ENCODE results near the gene TANGO6.
"Not testable (repeated sequence)": the region's sequence is repeated elsewhere in the genome, so short reads cannot be mapped to it uniquely, and the experiment has no call there.

Gene TANGO6

GRCh38 chr16:68969338-68969737 is 126.0 kb downstream of the TANGO6 start:
- no peak for DNase-seq (ENCODE audit: low read depth)

DNA sequence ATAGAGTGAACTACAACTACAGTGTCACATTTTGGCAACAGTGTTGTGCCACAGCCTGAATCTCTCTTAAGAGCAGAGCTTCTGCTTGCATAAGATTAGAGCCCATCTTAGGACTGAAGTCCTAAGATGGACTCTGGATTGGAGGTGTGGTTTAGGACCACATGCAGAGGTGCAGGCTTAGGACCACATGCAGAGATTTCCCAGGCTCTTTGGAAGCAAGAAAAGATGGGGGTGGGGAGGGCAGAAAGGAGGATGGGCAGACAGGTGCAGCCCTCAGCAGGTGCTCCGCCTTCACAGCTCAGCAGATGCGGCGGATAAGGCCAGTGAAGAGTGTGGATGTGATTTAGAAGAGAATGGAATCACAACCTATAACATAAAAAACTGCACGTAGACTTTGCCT is 128.7 kb downstream of the TANGO6 start:
- no peak for DNase-seq (ENCODE audit: low read depth)

DNA sequence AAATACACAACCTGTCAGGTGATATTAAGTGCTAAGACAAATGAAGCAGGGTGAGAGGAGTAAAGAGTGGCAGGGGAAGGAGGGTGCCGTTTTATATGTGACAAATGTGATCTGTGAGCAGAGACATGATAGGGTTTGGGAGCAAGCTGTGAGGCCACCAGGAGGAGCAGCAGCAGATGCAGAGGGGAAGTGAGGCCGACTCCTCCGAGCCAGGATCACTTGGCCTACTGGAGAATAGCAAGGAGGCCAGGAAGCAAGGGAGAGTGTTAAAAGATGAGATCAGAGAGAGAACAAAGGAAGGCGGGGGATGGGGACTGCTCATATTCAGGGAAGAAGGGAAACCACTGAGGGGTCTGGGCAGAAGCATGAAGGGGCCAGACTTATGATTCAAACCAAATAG is 129.4 kb downstream of the TANGO6 start:
- DNase-seq (ENCODE audit: low read depth): no peak

GRCh38 chr16:68973611-68974120 is 130.3 kb downstream of the TANGO6 start:
- no peak for DNase-seq (ENCODE audit: low read depth)

GRCh38 chr16:68978303-68978954 is 135.1 kb downstream of the TANGO6 start:
- DNase-seq (ENCODE audit: low read depth): no peak

GRCh38 chr16:68980695-68981315 is 137.5 kb downstream of the TANGO6 start:
- no peak for DNase-seq (ENCODE audit: low read depth)

DNA sequence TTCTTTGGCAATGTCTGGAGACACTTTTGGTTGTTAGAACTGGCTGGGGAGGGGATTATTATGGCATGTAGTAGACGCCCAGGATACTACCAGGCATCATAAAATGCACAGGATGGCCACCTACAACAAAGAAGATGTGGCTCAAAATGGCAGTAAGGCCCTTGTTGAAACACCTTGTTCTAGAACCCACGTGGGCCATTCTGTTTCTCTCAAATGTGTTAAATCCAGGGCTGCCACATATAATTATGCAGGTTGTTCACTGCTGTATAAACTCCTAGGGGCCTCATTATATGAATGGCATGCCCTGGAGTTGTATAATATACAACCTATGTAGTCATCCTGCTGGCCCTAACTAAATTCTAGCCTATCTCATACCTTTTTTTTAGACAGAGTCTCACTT is 138.6 kb downstream of the TANGO6 start:
- DNase-seq (ENCODE audit: low read depth): no peak

DNA sequence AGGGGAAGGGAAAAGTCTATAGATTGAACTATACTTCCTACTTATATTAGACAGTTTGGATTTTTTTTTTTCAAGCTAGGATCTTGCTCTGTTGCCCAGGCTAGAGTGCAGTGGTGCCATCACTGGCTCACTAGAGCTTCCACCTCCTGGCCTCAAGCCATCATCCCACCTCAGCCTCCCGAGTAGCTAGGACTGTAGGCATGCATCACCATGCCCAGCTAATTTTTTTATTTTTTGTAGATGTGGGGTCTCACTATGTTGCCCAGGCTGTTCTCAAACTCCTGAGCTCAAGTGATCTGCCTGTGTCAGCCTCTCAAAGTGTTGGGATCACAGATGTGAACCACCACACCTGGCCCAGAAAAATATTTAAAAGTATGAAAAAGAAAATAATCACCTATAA is 141.1 kb downstream of the TANGO6 start:
- no peak for DNase-seq (ENCODE audit: low read depth)

DNA sequence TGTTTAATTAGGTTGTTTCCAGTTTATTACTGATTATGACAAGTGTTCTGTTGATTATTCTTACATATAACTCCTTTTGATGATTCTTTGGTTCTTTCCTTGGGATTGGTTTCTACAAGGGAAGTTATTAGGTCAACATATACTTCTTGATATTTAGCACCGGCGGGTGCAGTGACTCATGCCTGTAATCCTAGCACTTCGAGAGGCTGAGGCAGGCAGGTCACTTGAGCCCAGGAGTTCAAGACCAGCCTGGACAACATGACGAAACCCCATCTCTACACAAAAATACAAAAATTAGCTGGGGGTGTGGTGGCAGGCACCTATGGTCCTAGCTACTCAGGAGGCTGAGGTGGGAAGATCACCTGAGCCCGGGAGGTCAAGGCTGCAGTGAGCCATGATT is 141.9 kb downstream of the TANGO6 start:
- DNase-seq (ENCODE audit: low read depth): no peak

GRCh38 chr16:68985855-68986254 is 142.5 kb downstream of the TANGO6 start:
- DNase-seq (ENCODE audit: low read depth): no peak

- DNase-seq (ENCODE audit: low read depth): no peak
Measured at GRCh38 chr16:68987734-68988457, 144.6 kb downstream of the TANGO6 start.

DNA sequence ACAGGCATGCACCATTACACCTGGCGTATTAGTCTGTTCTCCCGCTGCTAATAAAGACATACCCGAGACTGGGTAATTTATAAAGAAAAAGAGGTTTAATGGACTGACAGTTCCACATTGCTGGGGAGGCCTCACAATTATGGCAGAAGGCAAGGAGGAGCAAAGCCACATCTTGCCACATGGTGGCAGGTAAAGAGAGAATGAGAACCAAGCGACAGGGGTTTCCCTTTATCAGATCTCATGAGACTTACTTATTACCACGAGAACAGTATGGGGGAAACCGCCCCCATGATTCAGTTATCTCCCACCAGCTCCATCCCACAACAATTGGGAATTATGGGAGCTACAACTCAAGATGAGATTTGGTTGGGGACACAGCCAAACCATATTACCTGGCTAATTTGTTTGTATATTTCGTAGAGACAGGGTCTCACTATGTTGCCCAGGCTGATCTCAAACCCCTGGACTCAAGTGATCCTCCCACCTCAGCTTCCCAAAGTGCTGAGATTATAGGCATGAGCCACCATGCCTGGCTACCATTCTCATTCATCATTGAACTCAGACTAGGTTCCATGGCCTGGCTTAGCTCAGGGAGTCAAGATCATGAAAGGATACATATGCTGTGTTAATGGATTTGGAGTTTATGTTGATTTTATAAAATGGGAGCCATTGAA is 147.0 kb downstream of the TANGO6 start:
- DNase-seq (ENCODE audit: low read depth): not testable (repeated sequence)

DNA sequence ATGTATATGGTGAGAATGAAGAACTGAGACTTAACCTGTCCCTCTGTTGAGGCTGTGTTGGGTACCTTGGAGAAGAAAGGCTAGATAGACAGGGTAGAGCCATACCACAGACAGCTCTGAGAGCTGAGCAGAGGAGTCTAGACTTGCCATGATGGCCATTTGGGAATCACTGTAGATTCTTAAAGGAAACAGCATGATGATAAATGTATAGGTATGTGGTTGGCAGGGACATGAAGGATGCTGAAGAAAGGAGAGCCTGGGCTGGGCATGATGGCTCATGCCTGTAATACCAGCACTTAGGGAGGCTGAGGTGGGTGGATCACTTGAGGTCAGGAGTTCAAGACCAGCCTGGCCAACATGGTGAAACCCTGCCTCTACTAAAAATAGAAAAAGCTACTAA is 147.7 kb downstream of the TANGO6 start:
- DNase-seq (ENCODE audit: low read depth): no peak

DNA sequence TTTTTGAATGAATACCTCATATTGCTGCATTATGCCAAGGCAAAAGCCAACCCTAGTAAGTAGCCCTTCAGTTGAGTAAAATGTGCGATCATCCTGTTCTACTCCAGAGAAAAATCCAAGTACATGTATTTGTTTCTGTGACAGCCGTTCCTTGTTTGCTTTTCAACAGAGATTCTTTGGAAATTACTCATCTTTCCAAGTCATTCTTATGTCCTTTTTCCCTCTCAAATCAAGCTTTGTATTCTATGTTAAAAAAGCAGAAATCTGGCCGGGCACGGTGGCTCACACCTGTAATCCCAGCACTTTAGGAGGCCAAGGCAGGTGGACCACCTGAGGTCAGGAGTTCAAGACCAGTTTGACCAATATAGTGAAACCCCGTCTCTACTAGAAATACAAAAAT is 149.2 kb downstream of the TANGO6 start:
- DNase-seq (ENCODE audit: low read depth): no peak

DNA sequence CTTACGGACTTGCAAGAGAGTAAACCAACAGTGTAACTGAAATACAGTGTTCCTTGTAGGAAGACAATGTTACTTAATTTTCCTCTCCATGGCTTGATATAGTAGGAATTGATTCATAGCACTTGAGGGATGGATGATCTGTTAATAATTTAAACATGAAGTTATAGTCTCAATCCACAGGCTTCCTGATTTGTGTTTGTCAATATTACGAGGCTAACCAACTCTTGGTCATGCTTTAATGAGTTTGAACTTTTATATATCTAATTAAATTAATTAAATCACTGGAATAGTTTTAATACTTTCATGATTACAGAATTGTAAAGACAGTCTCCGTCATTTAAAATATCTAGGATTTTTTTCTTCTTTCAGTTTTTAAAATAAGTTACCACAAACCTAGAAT is 150.1 kb downstream of the TANGO6 start:
- DNase-seq (ENCODE audit: low read depth): no peak

DNA sequence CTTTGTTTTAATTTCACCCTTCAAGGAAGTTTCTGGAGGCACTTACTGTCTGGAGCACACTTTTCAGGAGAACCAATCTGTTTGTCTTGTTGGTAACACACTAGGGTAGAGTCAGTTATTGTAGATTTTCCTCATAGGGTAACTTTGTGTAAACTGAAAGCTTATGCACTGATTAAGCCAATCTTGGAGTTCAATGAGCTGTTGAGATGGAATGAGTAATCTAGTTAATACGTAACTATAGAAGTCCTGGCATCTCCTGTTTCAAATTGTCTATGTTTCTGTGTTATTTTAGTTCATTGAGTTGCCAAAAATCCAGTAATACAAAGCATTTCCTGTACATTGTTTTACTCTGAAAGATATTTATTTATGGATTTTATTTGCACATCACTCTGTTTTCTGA is 150.6 kb downstream of the TANGO6 start:
- no peak for DNase-seq (ENCODE audit: low read depth)

GRCh38 chr16:68994324-68994723 is 151.0 kb downstream of the TANGO6 start:
- DNase-seq (ENCODE audit: low read depth): no peak

GRCh38 chr16:68995011-68995504 is 151.7 kb downstream of the TANGO6 start:
- DNase-seq (ENCODE audit: low read depth): no peak

GRCh38 chr16:68997564-68997963 is 154.2 kb downstream of the TANGO6 start:
- no peak for DNase-seq (ENCODE audit: low read depth)

DNA sequence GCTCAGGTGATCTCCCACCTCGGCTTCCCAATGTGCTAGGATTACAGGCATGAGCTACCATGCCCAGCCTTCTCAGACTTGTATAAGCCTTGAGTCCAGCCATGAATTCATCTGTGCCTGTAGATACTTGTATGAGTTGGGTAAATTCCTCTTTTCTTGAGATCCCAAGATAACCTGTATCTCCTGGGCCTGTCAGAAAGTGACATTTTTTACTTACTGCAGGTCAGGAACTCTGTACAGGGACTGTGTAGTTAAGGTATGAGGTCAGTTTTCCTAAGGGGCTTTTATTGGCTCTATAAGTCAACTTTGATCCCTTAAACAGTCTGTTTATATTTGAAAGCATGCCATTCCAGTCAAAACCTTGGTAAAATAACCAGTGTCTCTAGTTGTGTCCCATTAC is 155.8 kb downstream of the TANGO6 start:
- no peak for DNase-seq (ENCODE audit: low read depth)

GRCh38 chr16:69003500-69003899 is 160.2 kb downstream of the TANGO6 start:
- DNase-seq (ENCODE audit: low read depth): no peak

DNA sequence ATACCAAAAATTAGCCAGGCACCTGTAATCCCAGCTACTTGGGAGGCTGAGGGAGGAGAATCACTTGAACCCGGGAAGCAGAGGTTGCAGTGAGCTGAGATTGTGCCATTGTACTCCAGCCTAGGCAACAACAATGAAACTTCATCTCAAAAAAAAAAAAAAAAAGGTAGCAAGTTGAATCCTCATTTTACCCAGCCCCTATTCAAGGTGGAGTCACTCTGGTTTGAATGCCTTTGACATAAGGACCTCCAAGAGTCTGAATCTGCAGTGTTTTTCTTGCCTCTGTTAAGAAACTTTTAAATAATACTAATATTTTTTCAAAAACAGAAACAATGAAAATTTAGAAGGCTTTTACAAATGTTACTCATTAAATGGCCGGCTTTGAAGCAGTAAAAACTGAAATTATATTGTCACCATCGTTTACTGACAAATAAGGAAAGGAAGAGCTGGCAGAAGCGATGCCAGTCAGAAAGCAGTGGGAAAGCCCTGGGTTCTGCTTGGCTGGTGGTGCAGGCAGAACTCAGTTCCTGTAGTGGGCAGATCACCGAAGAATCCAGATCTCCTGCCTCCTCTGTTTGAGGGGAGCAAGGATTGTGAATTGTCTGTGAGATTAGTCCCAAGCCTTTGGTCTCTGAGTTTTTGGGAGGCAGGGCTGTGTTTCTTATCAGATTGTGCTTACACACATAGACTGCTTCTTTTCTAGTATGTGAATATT is 162.5 kb downstream of the TANGO6 start:
- DNase-seq (ENCODE audit: low read depth): no peak

Measured in activated T-cell treated with anti-CD3 and anti-CD28 coated beads for 1 hour (primary cell).